Stomach (tissue), 9 donors: ENCODE measurements around the gene CGRRF1. TPM values are rescaled to one million over a fixed set of nuclear protein-coding genes. Genes with fewer than 3 reads are reported as not detected.

ENCODE experiments used
- DNase-seq, 2 donors: peaks; one replicate each; pipeline versions ENCODE4 v3.0.0 to v3.0.0-alpha.2; 2013 to 2019
- H3K27ac ChIP-seq, 5 donors: fragments of 200-600 bp in 4 of 5; sonication (generic) in 4 of 5; one replicate each; pipeline ENCODE4 v1.5.1; 2013 to 2019; ENCODE audit warnings: mild to moderate bottlenecking in 1 of 5, moderate library complexity in 1 of 5
- H3K27me3 ChIP-seq, 3 donors: fragments of 200-600 bp; sonication (generic); one replicate each; pipeline ENCODE4 v1.5.1; 2017 to 2019; ENCODE audit warnings: mixed run types in 1 of 3
- H3K36me3 ChIP-seq, 4 donors: fragments of 200-600 bp; sonication (generic); 1 replicate in 3 of 4; 2 replicates in 1 of 4; pipeline ENCODE4 v1.5.1; 2016 to 2019
- H3K4me1 ChIP-seq, 4 donors: fragments of 200-600 bp; sonication (generic); one replicate each; pipeline ENCODE4 v1.5.1; 2016 to 2019
- H3K4me3 ChIP-seq, 4 donors: fragments of 200-600 bp; sonication (generic) in 3 of 4; one replicate each; pipeline ENCODE4 v1.5.1; 2016 to 2019; ENCODE audit warnings: mild to moderate bottlenecking in 1 of 4
- H3K9me3 ChIP-seq, 4 donors: fragments of 200-600 bp; sonication (generic); one replicate each; pipeline ENCODE4 v1.5.1; 2016 to 2019
- CTCF ChIP-seq, 7 experiments: fragments of 450-650 bp in 4 of 7; fragments of 200-600 bp in 3 of 7; sonication (generic) in 3 of 7; IDR thresholded peaks; one replicate each; pipeline ENCODE4 v1.5.1; 2016 to 2019; ENCODE audit warnings: antibody characterized with exemption in 7 of 7, control low read depth in 2 of 7, mild to moderate bottlenecking in 1 of 7
- EP300 ChIP-seq: sonication (generic); formaldehyde crosslinking; IDR thresholded peaks from one replicate; pipeline ENCODE4 v1.6.1; 2017; ENCODE audit warnings: antibody characterized with exemption
- POLR2A ChIP-seq, 4 donors: fragments of 450-650 bp; IDR thresholded peaks; one replicate each; pipeline ENCODE4 v1.6.1; 2016; ENCODE audit warnings: antibody characterized with exemption in 4 of 4, control low read depth in 2 of 4, mild to moderate bottlenecking in 1 of 4, moderate library complexity in 1 of 4
- POLR2AphosphoS5 ChIP-seq, 3 donors: sonication (generic); formaldehyde crosslinking; IDR thresholded peaks; one replicate each; pipeline ENCODE4 v1.6.1; 2016; ENCODE audit warnings: antibody characterized with exemption in 3 of 3
- WGBS, 5 donors: extraction: QIAGEN DNeasy Blood & Tissue Kit in 3 of 5; methylation state at CpG; one replicate each; pipeline versions ENCODE4 v1.1.5 to v1.1.7; 2013 to 2018; 5-methylcytosine and 5-hydroxymethylcytosine counted together
- intact Hi-C: fragments of 100-400 bp; cut with DNase I; formaldehyde crosslinking; loops from one replicate; pipeline ENCODE4 v1.15.1; 2023; ENCODE audit warnings: low total_unique reads
- polyA plus RNA-seq, 3 donors: library from polyadenylated mRNA; stranded (reverse); fragments of 200-250 nt; gene quantifications; one replicate each; pipeline ENCODE4 v1.2.3, GENCODE V29; 2013
- total RNA-seq, 5 donors: library from RNA; depleted of rRNA; stranded (reverse); fragments of >200 nt; gene quantifications; one replicate each; pipeline versions ENCODE4 v1.1.0 to v1.2.3, GENCODE V29; 2014 to 2016
- donor health status: healthy with polysubstance abuse.
- donor health status: Bipolar disorder and iron deficiency.
- donor health status: healthy.

Gene CGRRF1
- total and polyA plus RNA-seq, 8 donors, result 8.0 to 30.9 (median 14.1) TPM

GRCh38 chr14:54501480-54501879 lies 8.2 kb upstream of the CGRRF1 start:
- TF ChIP-seq CTCF (IDR thresholded peaks at IDR 0.05) (no peak), POLR2A (IDR thresholded peaks at IDR 0.05) (no peak), EP300 (no peak), POLR2AphosphoS5 (IDR thresholded peaks at IDR 0.05) (no peak)
- 85 to 97% (median 92%) methylated on average over 3 of the region's 3 CpGs for WGBS, 5 donors
- peaks cover 0 to 4% (median 0%) of the 10 kb centered on the region in 4 donors for H3K4me1 ChIP-seq

GRCh38 chr14:54502602-54503001 lies 7.1 kb upstream of the CGRRF1 start:
- no peak overlapping the region for H3K4me3 ChIP-seq
- peaks cover 0 to 4% (median 0%) of the 10 kb centered on the region in 3 donors for H3K27me3 ChIP-seq
- peaks cover 0 to 4% (median 0%) of the 10 kb centered on the region in 4 donors for H3K4me1 ChIP-seq
- TF ChIP-seq POLR2A (IDR thresholded peaks at IDR 0.05) (no peak), EP300 (no peak), CTCF (IDR thresholded peaks at IDR 0.05) (no peak), POLR2AphosphoS5 (IDR thresholded peaks at IDR 0.05) (no peak)
- no peak for DNase-seq
- WGBS, 5 donors, result 30 to 46% (median 43%) methylated on average over 2 of the region's 2 CpGs
- H3K27ac ChIP-seq, result no peak overlapping the region
- no peaks in the 10 kb centered on the region for H3K9me3 ChIP-seq
- H3K36me3 ChIP-seq, result no peaks in the 10 kb centered on the region
- intact Hi-C loops, result no loop called here

More at GRCh38 chr14:54501480-54501879, 8.2 kb upstream of the CGRRF1 start:
- H3K4me3 ChIP-seq, result no peak overlapping the region
- DNase-seq, result no peak
- H3K9me3 ChIP-seq, result no peaks in the 10 kb centered on the region
- H3K27ac ChIP-seq, result no peak overlapping the region
- H3K36me3 ChIP-seq, result no peaks in the 10 kb centered on the region
- intact Hi-C loops, result no loop called here
- peaks cover 0 to 4% (median 0%) of the 10 kb centered on the region in 3 donors for H3K27me3 ChIP-seq

GRCh38 chr14:54503486-54503885 lies 6.2 kb upstream of the CGRRF1 start:
- 53 to 82% (median 72%) methylated on average over 3 of the region's 3 CpGs for WGBS, 5 donors
- intact Hi-C loops, result no loop called here
- no peaks in the 10 kb centered on the region for H3K9me3 ChIP-seq
- TF ChIP-seq POLR2AphosphoS5 (IDR thresholded peaks at IDR 0.05), result no peak
- no peak for TF ChIP-seq EP300
- no peak for TF ChIP-seq POLR2A (IDR thresholded peaks at IDR 0.05)
- TF ChIP-seq CTCF (IDR thresholded peaks at IDR 0.05), result no peak
- H3K36me3 ChIP-seq, result no peaks in the 10 kb centered on the region
- no peak overlapping the region for H3K4me3 ChIP-seq
- peaks cover 0 to 4% (median 0%) of the 10 kb centered on the region in 4 donors for H3K4me1 ChIP-seq
- DNase-seq, result peak in 1 of 2 donors; percentile 31
- peaks cover 0 to 4% (median 0%) of the 10 kb centered on the region in 3 donors for H3K27me3 ChIP-seq
- H3K27ac ChIP-seq, result no peak overlapping the region

GRCh38 chr14:54512393-54512792 lies 2.7 kb downstream of the CGRRF1 start:
- Histone ChIP-seq H3K4me3 (no peak overlapping the region), H3K36me3 (peaks cover 0 to 8% (median 6%) of the 10 kb centered on the region in 4 donors), H3K4me1 (peaks cover 12 to 39% (median 26%) of the 10 kb centered on the region in 4 donors), H3K27ac (no peak overlapping the region), H3K27me3 (no peaks in the 10 kb centered on the region), H3K9me3 (peaks cover 0 to 10% (median 3%) of the 10 kb centered on the region in 4 donors)
- intact Hi-C loops, result no loop called here
- TF ChIP-seq CTCF (IDR thresholded peaks at IDR 0.05) (no peak), EP300 (no peak), POLR2AphosphoS5 (IDR thresholded peaks at IDR 0.05) (no peak), POLR2A (IDR thresholded peaks at IDR 0.05) (no peak)
- 78 to 87% (median 83%) methylated on average over 1 of the region's 1 CpG for WGBS, 5 donors
- DNase-seq, result no peak
